Stimulated activated CD4-positive, alpha-beta T cell treated with anti-CD3 and anti-CD28 coated beads, Interleukin-4, amount 100 ng/mL, for 4 hours (primary cell): Measurements from ENCODE around the gene FAM151A.

Experiments used
- DNase-seq, 2 experiments: peaks; one replicate each; pipeline ENCODE4 v3.0.0-alpha.2; 2020

FAM151A gene

GRCh38 chr1:54575605-54576290, 47.6 kb downstream of the FAM151A start:
- DNase-seq, result no peak

GRCh38 chr1:54575161-54575560, 48.2 kb downstream of the FAM151A start:
- no peak for DNase-seq

- no peak for DNase-seq
Measured at GRCh38 chr1:54574158-54574778, 49.1 kb downstream of the FAM151A start.

DNA sequence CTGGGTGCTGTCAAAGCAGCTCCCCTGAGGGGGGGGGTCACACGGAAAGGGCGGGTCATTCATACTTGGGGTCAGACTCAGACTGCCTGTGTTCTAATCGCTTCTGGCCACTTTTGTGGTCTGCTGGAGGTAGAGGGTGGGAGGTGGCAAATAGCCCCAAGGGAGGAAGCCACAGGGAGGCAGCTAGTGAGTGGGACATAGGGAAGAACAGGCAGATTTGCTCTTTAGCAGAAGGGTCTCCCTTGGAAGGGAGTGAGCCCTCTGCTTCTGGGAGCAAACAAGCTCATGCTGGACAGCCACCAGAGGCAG, 50.8 kb downstream of the FAM151A start:
- DNase-seq, result no peak

DNA sequence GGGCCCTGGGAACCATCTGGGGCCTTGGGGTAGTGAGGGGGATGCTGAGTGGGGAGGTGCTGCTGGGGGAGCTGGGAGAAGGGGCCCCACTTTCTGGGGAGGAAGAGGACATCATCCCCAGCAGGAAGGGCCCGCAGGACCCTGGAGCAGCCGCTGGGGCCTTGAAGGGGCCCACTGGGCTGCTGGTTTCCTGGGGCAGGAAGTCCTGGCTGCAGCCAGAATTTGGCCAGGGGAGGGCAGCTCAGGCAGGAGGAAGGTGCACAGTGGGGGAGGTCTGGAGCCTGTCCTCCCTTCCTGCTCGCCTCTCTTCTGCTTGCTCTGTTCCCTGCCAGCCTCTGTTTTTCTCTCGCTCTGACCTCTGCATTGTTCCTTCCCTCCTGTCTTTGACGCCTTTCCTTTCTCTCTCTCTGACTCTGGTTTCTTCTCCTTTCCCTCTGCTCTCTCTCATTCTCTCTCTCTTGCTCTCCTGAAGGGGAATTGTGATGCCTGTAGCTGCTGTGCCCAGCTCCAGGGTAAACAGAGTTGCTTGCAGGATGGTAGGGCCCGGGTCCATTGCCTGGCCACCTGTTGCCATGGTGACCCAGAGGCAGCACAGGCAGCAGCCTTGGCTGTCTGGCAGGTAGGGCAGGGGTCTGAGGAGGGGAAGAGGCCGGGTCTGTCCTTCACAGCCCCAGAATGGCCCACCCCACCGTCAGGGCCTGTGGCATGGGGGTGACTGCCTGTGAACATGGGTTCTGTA, 51.4 kb downstream of the FAM151A start:
- DNase-seq, result no peak

DNA sequence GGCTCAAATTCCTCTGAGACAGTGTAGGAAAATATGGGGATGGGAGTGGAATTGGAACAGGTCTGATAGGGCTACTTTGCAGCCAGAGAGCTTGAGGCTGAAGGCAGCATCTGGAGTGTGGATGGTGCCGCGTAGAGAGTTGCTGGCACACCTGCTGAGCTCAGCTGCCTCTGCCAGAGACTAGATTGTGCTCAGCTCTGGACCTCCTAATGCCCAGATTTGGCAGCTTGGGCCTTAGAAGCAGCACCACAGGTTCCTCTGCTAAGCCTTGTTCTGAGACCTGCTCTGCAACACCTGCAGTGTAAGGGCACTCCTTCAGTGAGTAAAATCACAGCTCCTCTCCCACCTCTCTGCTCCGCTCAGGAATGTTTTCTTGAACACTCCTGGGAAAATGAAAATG, 52.0 kb downstream of the FAM151A start:
- no peak for DNase-seq

- no peak for DNase-seq
Measured at GRCh38 chr1:54570161-54570560, 53.2 kb downstream of the FAM151A start.

GRCh38 chr1:54569339-54569738, 54.0 kb downstream of the FAM151A start:
- DNase-seq, result no peak

DNA sequence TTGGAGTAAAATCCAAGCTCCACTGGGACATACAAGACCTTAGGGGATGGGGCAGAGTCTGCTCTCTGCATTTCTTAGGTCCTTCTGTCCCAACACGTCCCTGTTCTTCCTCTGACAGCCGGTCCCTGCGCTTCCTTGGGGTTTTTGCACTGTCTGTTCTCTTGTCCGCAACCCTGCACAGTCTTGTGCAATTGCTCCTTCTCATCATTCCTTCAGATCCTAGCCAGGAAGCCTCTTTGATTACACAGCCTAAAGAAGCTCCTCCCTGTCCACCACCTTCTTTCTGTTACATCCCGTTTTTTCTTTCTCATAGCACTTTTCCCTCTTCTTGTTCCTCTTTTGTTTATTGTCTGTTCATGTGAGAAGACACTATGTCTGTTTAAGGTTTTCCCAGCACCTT, 55.4 kb downstream of the FAM151A start:
- DNase-seq, result no peak

DNA sequence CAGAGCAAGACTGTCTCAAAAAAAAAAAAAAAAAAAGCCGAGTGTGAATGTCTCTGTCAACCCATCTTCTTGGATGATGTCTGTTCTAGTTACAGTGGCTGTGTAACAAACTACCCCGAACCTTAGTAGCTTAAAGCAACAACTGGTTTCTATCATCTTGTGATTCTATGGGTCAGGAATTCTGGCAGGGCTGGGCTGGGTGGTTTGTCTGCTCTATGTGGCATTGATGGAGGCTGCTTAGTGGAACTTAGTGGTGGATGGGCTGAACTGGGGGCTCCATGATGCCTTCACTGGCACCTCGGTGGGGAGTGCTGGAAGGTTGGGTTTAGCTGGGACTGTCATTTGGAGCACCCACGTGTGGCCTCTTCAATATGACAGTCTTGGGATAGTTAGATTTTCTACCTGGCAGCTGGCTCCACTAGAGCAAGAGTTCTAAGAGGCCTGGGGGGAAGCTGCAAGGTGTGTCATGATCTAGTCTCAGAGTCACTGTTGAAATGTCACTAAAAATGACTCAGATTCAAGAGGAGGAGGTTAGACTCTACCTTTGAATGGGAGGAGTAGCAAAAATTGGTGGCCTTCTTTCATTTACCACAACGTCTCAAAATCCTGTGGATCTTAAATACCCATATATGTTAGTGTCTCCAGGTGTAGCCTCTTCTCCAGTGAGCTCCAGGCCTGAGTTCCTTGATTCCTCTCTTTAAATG, 56.7 kb downstream of the FAM151A start:
- DNase-seq, result no peak

GRCh38 chr1:54565113-54565501, 58.2 kb downstream of the FAM151A start:
- no peak for DNase-seq

GRCh38 chr1:54564312-54565112, 58.8 kb downstream of the FAM151A start:
- DNase-seq, result no peak

DNA sequence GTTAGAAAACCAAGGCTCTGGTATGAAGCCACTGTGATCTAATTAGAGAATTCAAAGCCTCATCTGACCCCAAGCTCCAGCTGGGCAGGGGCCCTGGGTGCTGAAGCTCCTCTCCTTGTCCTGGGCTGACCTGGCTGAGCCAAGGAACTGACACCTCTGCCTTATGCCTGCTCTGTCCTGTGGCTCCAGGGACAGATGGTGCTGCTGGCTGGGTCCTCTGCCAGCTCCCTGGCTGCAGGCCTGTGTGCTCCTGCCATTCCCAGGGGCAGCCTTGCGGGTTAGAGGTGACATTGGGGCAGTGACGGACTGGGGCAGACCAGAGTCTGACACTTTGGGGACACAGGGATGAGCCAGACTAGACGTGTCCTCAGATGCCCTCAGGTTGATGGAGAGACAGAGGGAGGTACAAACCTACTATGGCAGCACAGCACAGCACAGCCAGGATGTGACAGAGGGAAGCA, 63.5 kb downstream of the FAM151A start:
- no peak for DNase-seq
